SJSA1 (cell line): Measurements from ENCODE around the gene EMILIN3. TPM values are rescaled to one million over a fixed set of nuclear protein-coding genes. Genes with fewer than 3 reads are reported as not detected.

ENCODE experiments used
- DNase-seq, 2 experiments: peaks; one replicate each; pipeline ENCODE4 v3.0.0-alpha.2; 2015 to 2020; ENCODE audit warnings: low spot score in 2 of 2, low read depth in 1 of 2
- H3K27ac ChIP-seq: fragments of 250-450 bp; sonication (Bioruptor Pico); 2 replicates; pipeline ENCODE4 v1.5.1; 2020; ENCODE audit warnings: mild to moderate bottlenecking, moderate library complexity
- H3K27me3 ChIP-seq: fragments of 250-450 bp; sonication (Bioruptor Pico); replicated peaks from 2 replicates; pipeline ENCODE4 v1.5.1; 2020; ENCODE audit warnings: mild to moderate bottlenecking, moderate library complexity
- H3K36me3 ChIP-seq: fragments of 250-450 bp; sonication (Bioruptor Pico); 2 replicates; pipeline ENCODE4 v1.5.1; 2020; ENCODE audit warnings: mild to moderate bottlenecking
- H3K4me1 ChIP-seq: fragments of 250-450 bp; sonication (Bioruptor Pico); replicated peaks from 2 replicates; pipeline ENCODE4 v1.6.1; 2021; ENCODE audit warnings: mild to moderate bottlenecking
- H3K4me3 ChIP-seq: fragments of 250-450 bp; sonication (Bioruptor Pico); 2 replicates; pipeline ENCODE4 v1.5.1; 2020; ENCODE audit warnings: mild to moderate bottlenecking
- H3K9me3 ChIP-seq: fragments of 250-450 bp; sonication (Bioruptor Pico); replicated peaks from 2 replicates; pipeline ENCODE4 v1.5.1; 2020; ENCODE audit warnings: mild to moderate bottlenecking
- total RNA-seq: library from RNA; depleted of rRNA; stranded (reverse); fragments of >200 nt; shearing (Covaris generic); gene quantifications from 2 replicates; pipeline ENCODE4 v1.2.3, GENCODE V29; 2014

The EMILIN3 gene
- total RNA-seq, 1 experiment from 2014 or later, result not detected

DNA sequence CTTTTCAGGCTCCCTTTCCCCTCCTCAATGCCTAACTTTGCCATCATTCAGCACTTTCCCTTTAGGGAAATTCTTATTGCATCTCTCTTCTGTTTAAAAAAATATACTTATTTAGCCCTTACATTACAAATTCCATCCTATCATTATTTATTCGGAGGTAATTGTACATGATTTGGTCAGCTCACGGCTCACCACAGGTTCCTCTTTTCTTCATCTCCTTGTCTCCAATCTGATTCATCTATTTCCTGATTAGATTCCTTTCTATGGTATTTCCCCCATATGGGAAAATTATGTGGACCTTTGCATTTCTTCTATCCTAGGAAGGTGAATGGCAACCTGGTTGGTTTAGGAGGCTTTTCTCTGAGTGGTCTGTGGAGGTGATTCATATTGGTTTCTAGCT is 12.9 kb upstream of the EMILIN3 start:
- H3K4me3 ChIP-seq, result no peak overlapping the region
- H3K36me3 ChIP-seq, result no peaks in the 10 kb centered on the region
- DNase-seq, result no peak
- no peaks in the 10 kb centered on the region for H3K9me3 ChIP-seq
- no peaks in the 10 kb centered on the region for H3K4me1 ChIP-seq
- H3K27ac ChIP-seq, result no peak overlapping the region
- peaks cover 14% of the 10 kb centered on the region for H3K27me3 ChIP-seq

- Histone ChIP-seq H3K27ac (no peak overlapping the region), H3K36me3 (no peaks in the 10 kb centered on the region), H3K9me3 (no peaks in the 10 kb centered on the region), H3K4me1 (no peaks in the 10 kb centered on the region), H3K4me3 (no peak overlapping the region), H3K27me3 (peaks cover 14% of the 10 kb centered on the region)
- DNase-seq, result no peak
These were observed 10.7 kb upstream of the EMILIN3 start for GRCh38 chr20:41377275-41377674.

DNA sequence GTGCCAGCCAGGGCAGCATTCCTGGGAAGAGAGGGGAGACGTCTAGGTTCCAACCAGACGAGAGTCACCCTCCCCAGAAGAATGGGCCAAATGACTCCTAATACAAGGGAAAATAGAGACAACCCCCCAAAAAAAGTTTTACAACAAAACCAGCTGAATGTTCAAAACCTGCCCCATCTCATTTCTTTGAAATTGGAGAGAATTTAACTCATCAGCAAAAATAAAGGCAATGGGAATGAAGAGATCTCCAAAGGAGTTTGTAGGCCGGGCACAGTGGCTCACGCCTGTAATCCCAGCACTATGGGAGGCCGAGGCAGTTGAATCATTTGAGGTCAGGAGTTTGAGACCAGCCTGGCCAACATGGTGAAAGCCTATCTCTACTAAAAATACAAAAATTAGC is 9.7 kb upstream of the EMILIN3 start:
- H3K36me3 ChIP-seq, result no peaks in the 10 kb centered on the region
- no peaks in the 10 kb centered on the region for H3K9me3 ChIP-seq
- H3K4me3 ChIP-seq, result no peak overlapping the region
- no peak overlapping the region for H3K27ac ChIP-seq
- no peaks in the 10 kb centered on the region for H3K4me1 ChIP-seq
- peaks cover 14% of the 10 kb centered on the region for H3K27me3 ChIP-seq
- DNase-seq, result no peak

DNA sequence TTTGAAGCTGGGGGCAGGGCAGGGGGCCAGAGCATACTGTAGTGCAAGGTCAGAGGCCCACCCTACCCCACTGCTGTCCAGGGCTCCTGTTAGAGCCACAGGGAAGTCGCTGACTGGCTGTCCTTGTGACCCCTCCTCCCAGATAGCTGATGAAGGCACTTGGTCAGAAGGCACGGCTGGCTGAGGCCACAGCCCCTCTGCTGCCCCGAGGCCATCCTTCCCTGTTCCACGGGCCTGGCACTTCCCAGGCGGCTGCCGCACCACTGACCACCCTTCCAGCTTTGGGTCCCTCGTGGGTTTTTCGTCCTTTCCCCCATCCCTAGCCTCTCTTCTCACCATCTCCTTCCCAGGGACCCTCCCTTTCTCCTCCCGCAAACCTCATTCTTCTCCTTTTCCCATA is 9.2 kb upstream of the EMILIN3 start:
- H3K4me1 ChIP-seq, result no peaks in the 10 kb centered on the region
- H3K4me3 ChIP-seq, result no peak overlapping the region
- no peaks in the 10 kb centered on the region for H3K36me3 ChIP-seq
- no peak for DNase-seq
- H3K27ac ChIP-seq, result no peak overlapping the region
- H3K27me3 ChIP-seq, result peaks cover 14% of the 10 kb centered on the region
- H3K9me3 ChIP-seq, result no peaks in the 10 kb centered on the region

GRCh38 chr20:41373931-41374920 is 7.6 kb upstream of the EMILIN3 start:
- peaks cover 5% of the 10 kb centered on the region for H3K27me3 ChIP-seq
- H3K4me3 ChIP-seq, result no peak overlapping the region
- DNase-seq, result no peak
- no peaks in the 10 kb centered on the region for H3K36me3 ChIP-seq
- no peaks in the 10 kb centered on the region for H3K4me1 ChIP-seq
- no peak overlapping the region for H3K27ac ChIP-seq
- no peaks in the 10 kb centered on the region for H3K9me3 ChIP-seq

GRCh38 chr20:41373251-41373783 is 6.7 kb upstream of the EMILIN3 start:
- Histone ChIP-seq H3K4me3 (no peak overlapping the region), H3K36me3 (no peaks in the 10 kb centered on the region), H3K27me3 (peaks cover 3% of the 10 kb centered on the region), H3K4me1 (no peaks in the 10 kb centered on the region), H3K27ac (no peak overlapping the region), H3K9me3 (no peaks in the 10 kb centered on the region)
- no peak for DNase-seq

GRCh38 chr20:41371371-41371770 is 4.8 kb upstream of the EMILIN3 start:
- Histone ChIP-seq H3K9me3 (no peaks in the 10 kb centered on the region), H3K4me3 (no peak overlapping the region), H3K36me3 (no peaks in the 10 kb centered on the region), H3K4me1 (no peaks in the 10 kb centered on the region), H3K27me3 (peaks cover 16% of the 10 kb centered on the region), H3K27ac (no peak overlapping the region)
- DNase-seq, result no peak

DNA sequence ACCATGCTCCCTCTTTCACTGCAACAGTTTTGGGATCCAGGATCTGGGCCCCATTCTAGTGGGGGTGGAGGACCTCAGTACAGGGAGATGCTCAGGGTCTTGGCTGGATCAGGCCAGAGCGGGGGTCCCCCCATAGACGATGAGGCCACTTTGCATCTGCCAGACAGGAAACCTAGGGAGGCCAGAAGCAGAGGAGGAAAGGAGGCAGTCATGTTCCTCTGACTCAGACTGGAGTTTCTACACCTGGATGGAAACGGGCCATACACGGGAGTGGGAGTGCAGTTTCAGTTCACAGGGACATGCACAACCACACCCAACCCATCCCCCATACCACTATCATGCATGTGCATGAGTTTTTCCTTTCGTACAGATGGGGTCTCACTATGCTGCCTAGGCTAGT is 3.6 kb upstream of the EMILIN3 start:
- Histone ChIP-seq H3K4me3 (no peak overlapping the region), H3K27ac (no peak overlapping the region), H3K4me1 (peaks cover 3% of the 10 kb centered on the region; the same call in 1 of the 2 replicates), H3K27me3 (peaks cover 28% of the 10 kb centered on the region), H3K9me3 (no peaks in the 10 kb centered on the region), H3K36me3 (no peaks in the 10 kb centered on the region)
- no peak for DNase-seq

GRCh38 chr20:41369673-41370072 is 3.1 kb upstream of the EMILIN3 start:
- DNase-seq, result no peak
- no peak overlapping the region for H3K4me3 ChIP-seq
- peaks cover 3% of the 10 kb centered on the region; the same call in 1 of the 2 replicates for H3K4me1 ChIP-seq
- no peaks in the 10 kb centered on the region for H3K9me3 ChIP-seq
- no peak overlapping the region for H3K27ac ChIP-seq
- H3K27me3 ChIP-seq, result peaks cover 32% of the 10 kb centered on the region
- no peaks in the 10 kb centered on the region for H3K36me3 ChIP-seq

DNA sequence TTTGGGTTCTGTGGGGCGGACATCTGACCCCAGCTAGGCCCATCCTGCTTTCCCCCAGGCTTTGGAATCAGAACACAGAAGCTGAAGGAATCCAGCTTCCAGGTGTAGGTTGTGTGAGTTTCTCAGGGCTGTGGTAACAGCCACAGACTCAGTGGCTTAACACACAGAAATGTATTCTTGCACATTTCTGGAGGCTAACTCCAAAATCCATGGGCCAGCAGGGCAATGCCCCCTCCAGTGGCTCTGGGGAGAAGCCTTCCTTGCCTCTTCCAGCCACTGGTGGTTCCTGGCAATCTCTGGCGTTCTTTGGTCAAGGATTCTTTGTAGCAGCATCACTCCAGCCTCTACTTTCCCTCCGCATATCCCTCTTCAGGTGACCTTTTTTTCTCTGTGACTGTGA is 1.3 kb upstream of the EMILIN3 start:
- H3K9me3 ChIP-seq, result no peaks in the 10 kb centered on the region
- H3K27me3 ChIP-seq, result peaks cover 38% of the 10 kb centered on the region
- H3K36me3 ChIP-seq, result no peaks in the 10 kb centered on the region
- DNase-seq, result no peak
- no peak overlapping the region for H3K4me3 ChIP-seq
- H3K27ac ChIP-seq, result no peak overlapping the region
- peaks cover 3% of the 10 kb centered on the region; the same call in 1 of the 2 replicates for H3K4me1 ChIP-seq

DNA sequence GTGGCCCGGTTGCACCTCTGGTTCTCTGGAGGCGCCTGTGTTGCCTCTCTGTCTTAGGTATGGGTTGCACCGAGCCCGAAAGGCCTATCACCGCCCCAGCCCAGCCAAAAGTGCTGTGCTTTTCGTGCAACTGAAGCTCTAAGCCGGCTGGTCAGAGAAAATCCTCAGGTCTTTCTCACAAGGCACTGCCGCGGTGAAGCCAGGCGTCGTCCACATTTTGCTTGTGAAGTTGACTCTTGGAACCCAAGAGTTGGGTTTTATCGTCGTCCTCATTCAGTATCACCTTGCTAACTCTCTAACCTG is 726 bp upstream of the EMILIN3 start:
- H3K27me3 ChIP-seq, result peaks cover 38% of the 10 kb centered on the region
- no peak for DNase-seq
- H3K4me3 ChIP-seq, result no peak overlapping the region
- no peak overlapping the region for H3K27ac ChIP-seq
- H3K9me3 ChIP-seq, result no peaks in the 10 kb centered on the region
- H3K4me1 ChIP-seq, result peaks cover 3% of the 10 kb centered on the region; the same call in 1 of the 2 replicates
- no peaks in the 10 kb centered on the region for H3K36me3 ChIP-seq

DNA sequence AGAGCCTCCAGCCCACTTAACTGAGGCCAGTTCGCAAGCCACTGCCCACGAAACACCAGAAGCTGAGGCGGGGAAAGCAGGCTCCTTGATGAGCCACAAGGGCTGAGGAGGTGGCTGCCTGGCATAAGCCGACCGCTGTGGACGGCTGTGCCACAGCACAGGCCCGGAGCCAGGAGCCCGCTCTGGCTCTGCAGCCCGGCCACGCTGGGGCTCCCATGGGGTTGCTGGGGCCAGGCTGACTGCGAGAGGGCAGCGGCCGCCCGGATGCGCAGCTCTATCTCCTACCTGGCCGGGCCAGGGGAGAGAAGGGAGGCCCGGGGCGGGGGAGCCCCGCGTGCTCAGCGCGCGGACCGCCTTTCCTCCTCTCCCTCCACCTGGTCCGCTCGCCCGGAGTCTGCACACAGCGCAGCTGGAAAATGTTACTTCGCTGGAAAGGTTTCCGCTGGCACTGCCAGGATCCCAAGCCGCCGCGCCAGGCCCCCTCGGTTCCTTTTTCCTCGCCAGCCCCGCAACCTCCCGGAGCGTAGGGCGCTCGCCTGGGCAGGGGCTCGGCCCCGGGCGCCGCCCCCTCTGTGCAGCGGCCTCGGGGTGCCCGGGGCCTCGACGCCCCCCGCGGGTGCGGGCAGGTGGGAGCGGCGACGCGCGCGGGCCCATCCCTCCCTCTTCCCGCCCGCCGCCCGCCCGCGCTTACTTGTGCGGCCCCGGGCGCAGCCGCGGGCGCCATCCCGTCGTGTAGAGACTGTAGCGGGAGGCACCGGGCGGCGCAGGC is 657 bp downstream of the EMILIN3 start:
- DNase-seq, result no peak
- Histone ChIP-seq H3K36me3 (no peaks in the 10 kb centered on the region), H3K4me1 (peaks cover 3% of the 10 kb centered on the region; the same call in 1 of the 2 replicates), H3K27me3 (peaks cover 38% of the 10 kb centered on the region), H3K4me3 (no peak overlapping the region), H3K9me3 (no peaks in the 10 kb centered on the region), H3K27ac (no peak overlapping the region)

- Histone ChIP-seq H3K27ac (no peak overlapping the region), H3K27me3 (peaks cover 38% of the 10 kb centered on the region), H3K36me3 (no peaks in the 10 kb centered on the region), H3K4me1 (peaks cover 3% of the 10 kb centered on the region; the same call in 1 of the 2 replicates), H3K4me3 (no peak overlapping the region), H3K9me3 (no peaks in the 10 kb centered on the region)
- DNase-seq, result no peak
These were observed 1.5 kb downstream of the EMILIN3 start for GRCh38 chr20:41364967-41365765.
